ENCODE results near the gene DUS4L. TPM values are rescaled to one million over a fixed set of nuclear protein-coding genes. Genes with fewer than 3 reads are reported as not detected.

DUS4L gene
- total RNA-seq, 1 experiment from 2014 or later: 19.3 TPM

- Histone ChIP-seq H3K4me3 (ENCODE audit: low read depth, low read length) (peak overlapping the region; percentile 79; the same call in 1 of the 2 replicates), H3K27me3 (replicated peaks; ENCODE audit: control insufficient read depth, insufficient read depth, low read length) (no peaks in the 10 kb centered on the region), H3K9me3 (no peaks in the 10 kb centered on the region), H3K4me1 (peaks cover 9% of the 10 kb centered on the region), H3K36me3 (ENCODE audit: control insufficient read depth, insufficient read depth, low read length) (no peaks in the 10 kb centered on the region)
- DNase-seq: no peak
- BruUV-seq (replicated peaks): no TSS peak
- Mint-ChIP-seq H3K4me3 (ENCODE audit: unreplicated experiment) (peak overlapping the region; percentile 90), H3K9me3 (ENCODE audit: unreplicated experiment) (no peaks in the 10 kb centered on the region), H3K27ac (ENCODE audit: unreplicated experiment) (no peak overlapping the region), H3K36me3 (ENCODE audit: insufficient read depth, unreplicated experiment) (peaks cover 19% of the 10 kb centered on the region), H3K27me3 (ENCODE audit: insufficient read depth, unreplicated experiment) (no peaks in the 10 kb centered on the region), H3K4me1 (ENCODE audit: low read depth, unreplicated experiment) (peaks cover 7% of the 10 kb centered on the region)
- CTCF ChIA-PET: interaction anchor here (0.6 kb wide), 1 partner anchor 297 kb away, joined by 3 read pairs; no protein-coding TSS in a partner anchor
- intact Hi-C loops (cut with micrococcal nuclease; ENCODE audit: unreplicated experiment): loop anchor here (2.0 kb wide), 1 partner anchor 79 kb away; the partner anchor contains the start of gene SLC26A4
- TF ChIP-seq CTCF (IDR thresholded peaks at IDR 0.05; ENCODE audit: insufficient read depth in 1 of 2, low read depth in 1 of 2, low read length in 1 of 2, severe bottlenecking in 1 of 2, unreplicated experiment in 1 of 2): no peak
- POLR2A ChIA-PET: no interaction called here
Observed at GRCh38 chr7:107581387-107582013, 17.7 kb downstream of the DUS4L start.

- H3K9me3 Mint-ChIP-seq (ENCODE audit: unreplicated experiment): no peaks in the 10 kb centered on the region
- intact Hi-C loops (cut with micrococcal nuclease; ENCODE audit: unreplicated experiment): no loop called here
- DNase-seq: no peak
- BruUV-seq (replicated peaks): no TSS peak
- no peak overlapping the region for H3K4me3 Mint-ChIP-seq (ENCODE audit: unreplicated experiment)
- H3K27me3 Mint-ChIP-seq (ENCODE audit: insufficient read depth, unreplicated experiment): no peaks in the 10 kb centered on the region
- CTCF ChIA-PET: no interaction called here
- Histone ChIP-seq H3K27me3 (replicated peaks; ENCODE audit: control insufficient read depth, insufficient read depth, low read length) (no peaks in the 10 kb centered on the region), H3K4me1 (peaks cover 9% of the 10 kb centered on the region), H3K9me3 (no peaks in the 10 kb centered on the region), H3K4me3 (ENCODE audit: low read depth, low read length) (no peak overlapping the region), H3K36me3 (ENCODE audit: control insufficient read depth, insufficient read depth, low read length) (no peaks in the 10 kb centered on the region)
- H3K27ac Mint-ChIP-seq (ENCODE audit: unreplicated experiment): no peak overlapping the region
- H3K36me3 Mint-ChIP-seq (ENCODE audit: insufficient read depth, unreplicated experiment): peaks cover 17% of the 10 kb centered on the region
- H3K4me1 Mint-ChIP-seq (ENCODE audit: low read depth, unreplicated experiment): peaks cover 7% of the 10 kb centered on the region
- POLR2A ChIA-PET: no interaction called here
- TF ChIP-seq CTCF (IDR thresholded peaks at IDR 0.05; ENCODE audit: insufficient read depth in 1 of 2, low read depth in 1 of 2, low read length in 1 of 2, severe bottlenecking in 1 of 2, unreplicated experiment in 1 of 2): no peak
Observed at GRCh38 chr7:107582875-107583274, 19.1 kb downstream of the DUS4L start.

- Mint-ChIP-seq H3K9me3 (ENCODE audit: unreplicated experiment) (no peaks in the 10 kb centered on the region), H3K36me3 (ENCODE audit: insufficient read depth, unreplicated experiment) (peaks cover 13% of the 10 kb centered on the region), H3K27ac (ENCODE audit: unreplicated experiment) (no peak overlapping the region), H3K27me3 (ENCODE audit: insufficient read depth, unreplicated experiment) (no peaks in the 10 kb centered on the region), H3K4me1 (ENCODE audit: low read depth, unreplicated experiment) (peaks cover 7% of the 10 kb centered on the region), H3K4me3 (ENCODE audit: unreplicated experiment) (no peak overlapping the region)
- ChIA-PET POLR2A (interaction anchor here (1.0 kb wide), 1 partner anchor 21 kb away, joined by 5 read pairs; the partner anchor contains the start of genes COG5 and DUS4L), CTCF (no interaction called here)
- no peak overlapping the region for H3K4me3 ChIP-seq (ENCODE audit: low read depth, low read length)
- no peak for TF ChIP-seq CTCF (IDR thresholded peaks at IDR 0.05; ENCODE audit: insufficient read depth in 1 of 2, low read depth in 1 of 2, low read length in 1 of 2, severe bottlenecking in 1 of 2, unreplicated experiment in 1 of 2)
- H3K4me1 ChIP-seq: peaks cover 9% of the 10 kb centered on the region
- no peaks in the 10 kb centered on the region for H3K36me3 ChIP-seq (ENCODE audit: control insufficient read depth, insufficient read depth, low read length)
- H3K27me3 ChIP-seq (replicated peaks; ENCODE audit: control insufficient read depth, insufficient read depth, low read length): no peaks in the 10 kb centered on the region
- intact Hi-C loops (cut with micrococcal nuclease; ENCODE audit: unreplicated experiment): no loop called here
- DNase-seq: no peak
- BruUV-seq (replicated peaks): no TSS peak
- H3K9me3 ChIP-seq: no peaks in the 10 kb centered on the region
Observed at GRCh38 chr7:107584716-107585115, 20.9 kb downstream of the DUS4L start.
